HG02885 (cell line): ENCODE results near the gene MAGI1.
"Not testable (repeated sequence)": the region's sequence is repeated elsewhere in the genome, so short reads cannot be mapped to it uniquely, and the experiment has no call there.

Source experiments
- ATAC-seq: cut with Tn5 transposase; IDR thresholded peaks from one replicate; pipeline ENCODE4 v1.9.1; 2021; ENCODE audit warnings: mild to moderate bottlenecking; ENCODE audit not compliant: unreplicated experiment, poor library complexity

Gene MAGI1

GRCh38 chr3:65524584-65524983 lies 514.1 kb downstream of the MAGI1 start:
- no peak for ATAC-seq

GRCh38 chr3:65523878-65524277 lies 514.8 kb downstream of the MAGI1 start:
- no peak for ATAC-seq

GRCh38 chr3:65521032-65521431 lies 517.7 kb downstream of the MAGI1 start:
- no peak for ATAC-seq

GRCh38 chr3:65516998-65517397 lies 521.7 kb downstream of the MAGI1 start:
- ATAC-seq: no peak

DNA sequence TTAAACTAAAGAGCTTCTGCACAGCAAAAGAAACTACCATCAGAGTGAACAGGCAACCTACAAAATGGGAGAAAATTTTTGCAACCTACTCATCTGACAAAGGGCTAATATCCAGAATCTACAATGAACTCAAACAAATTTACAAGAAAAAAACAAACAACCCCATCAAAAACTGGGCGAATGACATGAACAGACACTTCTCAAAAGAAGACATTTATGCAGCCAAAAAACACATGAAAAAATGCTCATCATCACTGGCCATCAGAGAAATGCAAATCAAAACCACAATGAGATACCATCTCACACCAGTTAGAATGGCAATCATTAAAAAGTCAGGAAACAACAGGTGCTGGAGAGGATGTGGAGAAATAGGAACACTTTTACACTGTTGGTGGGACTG lies 524.4 kb downstream of the MAGI1 start:
- ATAC-seq: not testable (repeated sequence)

GRCh38 chr3:65509423-65509794 lies 529.3 kb downstream of the MAGI1 start:
- not testable (repeated sequence) for ATAC-seq

DNA sequence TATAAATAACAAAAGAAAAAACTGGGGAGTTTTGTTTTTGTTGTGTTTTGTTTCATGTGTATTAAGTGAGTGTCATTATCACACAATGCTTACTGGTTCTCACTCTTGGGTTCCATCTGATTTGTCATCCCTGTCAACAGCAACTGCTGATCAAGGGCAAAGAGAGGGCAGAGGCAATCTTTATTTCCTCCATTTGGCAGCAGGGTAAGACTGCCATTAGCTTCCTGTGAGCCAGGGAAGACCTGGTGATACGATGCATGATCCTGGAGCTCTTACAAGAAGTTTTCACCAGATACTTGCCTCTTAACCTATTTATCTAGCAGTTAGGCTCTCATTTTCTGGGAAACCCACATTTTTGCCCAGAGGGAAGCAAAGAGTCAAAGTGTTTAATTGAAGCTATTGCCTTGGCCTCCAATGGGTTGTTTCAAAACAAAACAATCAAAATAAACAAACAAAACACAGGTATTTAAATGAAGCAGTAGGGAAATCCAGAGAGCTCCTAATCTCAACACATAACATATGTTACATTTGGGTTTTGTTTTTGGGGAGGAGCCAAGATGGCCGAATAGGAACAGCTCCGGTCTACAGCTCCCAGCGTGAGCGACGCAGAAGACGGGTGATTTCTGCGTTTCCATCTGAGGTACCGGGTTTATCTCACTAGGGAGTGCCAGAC lies 529.8 kb downstream of the MAGI1 start:
- ATAC-seq: no peak

DNA sequence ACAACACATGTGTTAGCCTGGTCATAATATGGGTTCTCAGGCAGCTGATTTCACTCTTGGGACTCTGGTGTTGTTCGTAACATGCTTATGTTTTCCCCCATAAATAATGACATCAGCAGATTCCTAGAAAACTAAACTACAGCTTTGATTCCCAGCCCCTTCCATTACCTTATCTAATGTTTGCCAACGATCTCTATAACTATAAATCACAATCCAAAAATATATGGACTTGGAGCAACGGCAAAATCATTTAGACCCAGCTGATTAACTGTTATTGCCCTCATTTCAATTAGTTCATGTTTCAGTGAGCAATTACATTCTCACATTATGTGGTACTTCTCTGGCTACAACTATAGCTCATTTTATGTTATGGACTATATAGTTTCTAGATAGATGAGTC lies 531.3 kb downstream of the MAGI1 start:
- no peak for ATAC-seq

GRCh38 chr3:65503776-65504175 lies 534.9 kb downstream of the MAGI1 start:
- ATAC-seq: no peak

DNA sequence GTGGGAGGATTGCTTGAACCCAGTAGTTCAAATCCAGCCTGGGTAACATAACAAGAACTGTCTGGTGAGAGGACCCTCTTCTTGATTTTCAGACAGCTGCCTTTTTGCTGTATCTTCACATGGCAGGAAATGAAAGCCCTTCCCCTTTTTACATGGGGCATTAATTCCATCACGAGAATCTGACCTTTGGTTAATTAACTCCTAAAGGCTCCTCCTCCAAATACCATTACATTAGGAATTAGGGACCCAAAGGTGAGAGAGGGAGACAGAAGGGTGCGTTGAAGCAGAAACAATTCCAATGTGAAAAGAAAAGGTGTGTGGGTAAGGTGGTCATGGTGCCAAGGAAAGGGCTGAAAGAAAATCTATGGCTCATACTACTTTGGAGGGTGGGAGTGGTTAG lies 536.2 kb downstream of the MAGI1 start:
- no peak for ATAC-seq

- ATAC-seq: no peak
Observed at GRCh38 chr3:65500398-65501306, 538.1 kb downstream of the MAGI1 start.

GRCh38 chr3:65497846-65498245 lies 540.9 kb downstream of the MAGI1 start:
- ATAC-seq: no peak

GRCh38 chr3:65497236-65497635 lies 541.5 kb downstream of the MAGI1 start:
- no peak for ATAC-seq

- no peak for ATAC-seq
Observed at GRCh38 chr3:65493938-65494337, 544.8 kb downstream of the MAGI1 start.

GRCh38 chr3:65493371-65493882 lies 545.3 kb downstream of the MAGI1 start:
- no peak for ATAC-seq

- ATAC-seq: no peak
Observed at GRCh38 chr3:65492249-65492648, 546.5 kb downstream of the MAGI1 start.

DNA sequence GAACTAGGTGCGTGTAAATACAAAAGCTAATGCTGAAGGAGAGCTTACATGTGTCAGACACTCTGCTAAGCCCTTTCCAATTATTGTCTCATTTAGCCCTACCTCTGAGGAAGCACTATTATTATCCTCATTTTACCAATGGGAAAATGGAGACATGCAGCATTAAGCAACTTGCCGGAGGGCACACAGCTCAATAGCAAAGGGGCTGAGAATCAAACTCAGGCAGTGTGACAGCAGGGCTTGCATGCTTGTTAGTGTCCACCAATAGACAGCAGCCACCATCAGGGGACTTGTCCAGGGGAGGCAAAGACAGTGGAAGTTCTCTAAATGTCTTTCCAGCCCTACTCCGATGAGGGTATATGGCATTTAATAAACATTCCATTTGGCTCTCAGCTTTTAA lies 548.6 kb downstream of the MAGI1 start:
- no peak for ATAC-seq

- no peak for ATAC-seq
Observed at GRCh38 chr3:65489253-65489652, 549.5 kb downstream of the MAGI1 start.

GRCh38 chr3:65485826-65486469 lies 552.8 kb downstream of the MAGI1 start:
- ATAC-seq: no peak

GRCh38 chr3:65484964-65485363 lies 553.8 kb downstream of the MAGI1 start:
- ATAC-seq: no peak

GRCh38 chr3:65483480-65483879 lies 555.2 kb downstream of the MAGI1 start:
- ATAC-seq: no peak
